HepG2 (cell line): ENCODE results near the gene TXNDC11. TPM values are rescaled to one million over a fixed set of nuclear protein-coding genes. Genes with fewer than 3 reads are reported as not detected.

Experiments used
- ATAC-seq: fragments of 200-7000 bp; cut with Tn5 transposase; 3 replicates; pipeline ENCODE4 v1.9.1; 2020; ENCODE audit warnings: mild to moderate bottlenecking, moderate library complexity
- BruUV-seq: library from RNA; stranded (reverse); fragments of 400-500 nt; replicated peaks from 2 replicates; lab custom pipeline; 2021; lab: Mats Ljungman, UMichigan
- CTCF ChIA-PET: fragments of 300-600 bp; formaldehyde crosslinking; extraction: SDS; loops from one replicate; lab custom pipeline; 2021; ENCODE audit warnings: low total read pairs, inconsistent platforms, low intra/inter-chr PET ratio; lab: Yijun Ruan, JAX
- POLR2A ChIA-PET: fragments of 350-600 bp; sonication (Branson Sonifier 250); formaldehyde crosslinking; loops from one replicate; lab custom pipeline; 2020; ENCODE audit warnings: antibody characterized with exemption, inconsistent platforms; lab: Yijun Ruan, JAX
- DNase-seq: peaks from one replicate; pipeline ENCODE4 v3.0.0-alpha.2; 2015; ENCODE audit warnings: low spot score
- FAIRE-seq: peaks from 3 replicates; lab custom pipeline; 2011; peaks lifted over from hg19 to GRCh38; lab: Jason Lieb, UNC
- H2AFZ ChIP-seq: one replicate; pipeline ENCODE4 v1.6.1; 2011; ENCODE audit warnings: low read length, inconsistent platforms
- H3K27ac ChIP-seq: fragments of 300-600 bp; 3 replicates; pipeline ENCODE4 v1.8.0; 2011; ENCODE audit warnings: mixed run types, mild to moderate bottlenecking, mixed read lengths, low read length, inconsistent platforms; ENCODE audit not compliant: insufficient read depth; ENCODE audit errors: extremely low read length
- H3K27me3 ChIP-seq, 2 experiments: fragments of 200-600 bp in 1 of 2; 2 replicates in 1 of 2; 3 replicates in 1 of 2; pipeline versions ENCODE4 v1.6.0 to v1.8.0; 2011; ENCODE audit warnings: low read length in 2 of 2, mild to moderate bottlenecking in 2 of 2, moderate library complexity in 2 of 2, inconsistent platforms in 1 of 2; ENCODE audit not compliant: insufficient read depth in 2 of 2, control insufficient read depth in 1 of 2
- H3K36me3 ChIP-seq, 2 experiments: fragments of 200-600 bp in 1 of 2; replicated peaks in 1 of 2; 2 replicates in 1 of 2; 3 replicates in 1 of 2; pipeline versions ENCODE4 v1.5.1 to v1.8.0; 2011; ENCODE audit warnings: low read length in 2 of 2, inconsistent platforms in 1 of 2; ENCODE audit not compliant: insufficient read depth in 2 of 2, control insufficient read depth in 1 of 2
- H3K4me1 ChIP-seq: 2 replicates; pipeline ENCODE4 v1.5.1; 2012; ENCODE audit warnings: low read length, inconsistent platforms; ENCODE audit not compliant: insufficient read depth
- H3K4me2 ChIP-seq: 2 replicates; pipeline ENCODE4 v1.6.0; 2011; ENCODE audit warnings: low read depth, low read length, inconsistent platforms
- H3K4me3 ChIP-seq, 3 experiments: fragments of 200-600 bp in 1 of 3; sonication (generic), shearing (Covaris generic) in 1 of 3; replicated peaks in 1 of 3; 2 replicates each; pipeline ENCODE4 v1.5.1; 2011 to 2016; ENCODE audit warnings: low read length in 3 of 3, inconsistent platforms in 2 of 3, low read depth in 2 of 3, mild to moderate bottlenecking in 2 of 3, control low read depth in 1 of 3, mixed read lengths in 1 of 3; ENCODE audit not compliant: insufficient read depth in 1 of 3
- H3K79me2 ChIP-seq: one replicate; pipeline ENCODE4 v1.6.1; 2011; ENCODE audit warnings: low read length, inconsistent platforms; ENCODE audit not compliant: insufficient read depth
- H3K9ac ChIP-seq: 2 replicates; pipeline ENCODE4 v1.6.0; 2011; ENCODE audit warnings: mild to moderate bottlenecking, low read depth, low read length, inconsistent platforms; ENCODE audit not compliant: insufficient read depth
- H3K9me3 ChIP-seq: 2 replicates; pipeline ENCODE4 v1.5.1; 2012; ENCODE audit warnings: mild to moderate bottlenecking, low read length
- H4K20me1 ChIP-seq: 2 replicates; pipeline ENCODE4 v1.6.0; 2011; ENCODE audit warnings: inconsistent platforms, mild to moderate bottlenecking, low read length, moderate library complexity; ENCODE audit not compliant: insufficient read depth
- ADNP ChIP-seq: sonication (generic); formaldehyde crosslinking; IDR thresholded peaks from 2 replicates; pipeline ENCODE4 v1.4.0; 2020; ENCODE audit warnings: missing genetic modification reagents
- ARID2 ChIP-seq: sonication (generic); formaldehyde crosslinking; IDR thresholded peaks from 2 replicates; pipeline ENCODE4 v1.8.1; 2022; ENCODE audit warnings: mild to moderate bottlenecking, missing genetic modification reagents, borderline replicate concordance
- BRCA1 ChIP-seq: sonication (generic); formaldehyde crosslinking; IDR thresholded peaks from 2 replicates; pipeline ENCODE4 v1.4.0; 2020; ENCODE audit warnings: missing genetic modification reagents
- CHD4 ChIP-seq: fragments of 200-600 bp; sonication (generic); IDR thresholded peaks from 2 replicates; pipeline ENCODE4 v1.7.0; 2017; ENCODE audit warnings: mild to moderate bottlenecking, low read length, borderline replicate concordance
- CSRNP1 ChIP-seq: sonication (generic); formaldehyde crosslinking; IDR thresholded peaks from 2 replicates; pipeline ENCODE4 v1.8.1; 2023; ENCODE audit warnings: mild to moderate bottlenecking, missing genetic modification reagents
- HCFC1 ChIP-seq: fragments of 150-350 bp; IDR thresholded peaks from 2 replicates; pipeline ENCODE4 v1.6.1; 2014; ENCODE audit warnings: low read depth, low read length
- RCOR2 ChIP-seq: IDR thresholded peaks from 2 replicates; pipeline ENCODE4 v1.6.1; 2016; ENCODE audit warnings: missing biosample characterization, missing genetic modification reagents
- SNAPC4 ChIP-seq: sonication (generic); formaldehyde crosslinking; IDR thresholded peaks from 2 replicates; pipeline ENCODE4 v1.4.0; 2020; ENCODE audit warnings: mild to moderate bottlenecking, missing genetic modification reagents
- SOX6 ChIP-seq, 2 experiments: fragments of 450-650 bp in 1 of 2; sonication (generic) in 1 of 2; formaldehyde crosslinking in 1 of 2; IDR thresholded peaks; 2 replicates each; pipeline versions ENCODE4 v1.4.0 to v1.6.1; 2017 to 2020; ENCODE audit warnings: antibody characterized with exemption in 1 of 2, mild to moderate bottlenecking in 1 of 2, missing genetic modification reagents in 1 of 2
- STAT5B ChIP-seq: sonication (generic); formaldehyde crosslinking; IDR thresholded peaks from 2 replicates; pipeline ENCODE4 v1.4.0; 2020; ENCODE audit warnings: missing genetic modification reagents
- TCF12 ChIP-seq, 2 experiments: fragments of 450-650 bp in 1 of 2; sonication (generic) in 1 of 2; formaldehyde crosslinking in 1 of 2; IDR thresholded peaks; 2 replicates each; pipeline versions ENCODE4 v1.6.1 to v1.8.0; 2017 to 2022; ENCODE audit warnings: antibody characterized with exemption in 1 of 2, mild to moderate bottlenecking in 1 of 2, missing genetic modification reagents in 1 of 2, moderate library complexity in 1 of 2
- ZNF629 ChIP-seq: sonication (generic); formaldehyde crosslinking; conservative IDR thresholded peaks from 2 replicates; pipeline ENCODE4 v1.5.0; 2020; ENCODE audit warnings: missing genetic modification reagents
- WGBS: methylation state at CpG from one replicate; pipeline ENCODE4 v1.1.6; 2017; ENCODE audit warnings: low lambda C conversion rate; 5-methylcytosine and 5-hydroxymethylcytosine counted together
- in situ Hi-C: cut with HindIII; loops from 2 replicates; pipeline ENCODE4 v1.10.0; 2017; ENCODE audit warnings: low pct_unique_long_range_greater_than_20kb; ENCODE audit not compliant: extremely low pct_ligation_motif_present
- intact Hi-C: fragments of 100-400 bp; cut with micrococcal nuclease; formaldehyde crosslinking; loops from one replicate; pipeline ENCODE4 v1.10.0; 2022; ENCODE audit not compliant: unreplicated experiment
- polyA plus RNA-seq, 8 experiments: library from polyadenylated mRNA; depleted of rRNA in 3 of 8; stranded (reverse) in 7 of 8; unstranded in 1 of 8; fragments of >200 nt; fragmentation: Illumina TruSeq in 4 of 8; extraction: Trizol in 4 of 8; gene quantifications; 2 replicates each; pipeline versions ENCODE4 v1.2.1 to v1.2.3, GENCODE V29; 2011 to 2016; ENCODE audit warnings: low read depth in 4 of 8, missing spikeins in 1 of 8, mixed read lengths in 1 of 8; ENCODE audit not compliant: insufficient read depth in 1 of 8
- total RNA-seq, 5 experiments: library from RNA; depleted of rRNA; stranded (reverse); fragments of >200 nt; fragmentation: Illumina TruSeq; extraction: Trizol; gene quantifications; 2 replicates each; pipeline ENCODE4 v1.2.3, GENCODE V29; 2016; ENCODE audit warnings: low read depth in 1 of 5
- TF ChIP-seq, protein P1 (sequence below): sonication (generic); formaldehyde crosslinking; IDR thresholded peaks from 2 replicates; pipeline ENCODE4 v1.4.0; 2020; ENCODE audit warnings: missing genetic modification reagents, borderline replicate concordance

Gene TXNDC11
- total and polyA plus RNA-seq, 2 of the 13 experiments (the other 11 are each of a cell fraction or from before 2014, with no cell fraction given) = 74.9 to 123 TPM

DNA sequence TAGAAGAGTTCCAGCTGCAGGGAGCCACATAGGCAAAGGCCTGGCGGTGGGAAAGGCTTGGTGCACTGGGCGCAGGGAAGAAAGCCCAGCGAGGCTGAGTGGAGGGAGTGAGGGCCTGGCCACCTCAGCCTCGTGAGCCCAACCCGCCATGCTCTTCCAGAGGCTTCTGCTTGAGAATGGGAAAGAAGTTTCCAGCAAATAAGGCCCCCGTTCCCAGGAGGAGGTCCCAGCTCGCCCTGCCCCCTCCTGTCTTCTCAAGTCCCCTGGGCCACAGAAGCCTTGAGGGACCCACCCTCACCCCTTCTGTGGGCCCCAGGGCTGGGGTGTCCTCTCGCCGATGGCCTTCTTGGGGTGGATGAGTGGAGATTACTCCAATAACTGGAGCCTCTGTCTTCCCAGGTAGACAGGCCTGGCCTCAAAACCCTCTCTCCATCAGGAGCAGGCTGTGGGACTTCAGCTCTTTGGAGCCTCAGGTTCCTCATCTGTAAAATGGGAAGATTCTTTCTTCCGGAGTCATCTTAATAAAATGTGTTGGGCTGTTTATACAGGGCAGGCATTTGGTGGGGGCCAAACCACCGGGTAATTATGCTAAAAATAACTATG, 75.3 kb downstream of the TXNDC11 start:
- peak overlapping the region in 1 of 3 experiments; percentile 67; a peak in 1 of 6 replicates for H3K4me3 ChIP-seq
- FAIRE-seq = no peak
- no peak overlapping the region for H3K27ac ChIP-seq
- H3K9me3 ChIP-seq = no peaks in the 10 kb centered on the region
- peaks cover 0 to 26% of the 10 kb centered on the region in 2 experiments; a peak in 3 of 5 replicates for H3K27me3 ChIP-seq
- 59% methylated on average over 11 of the region's 11 CpGs for WGBS
- intact Hi-C loops (no loop called here), in situ Hi-C loops (no loop called here)
- peak; percentile 9; the same call in 2 of the 3 replicates for ATAC-seq
- ChIA-PET POLR2A (no interaction called here), CTCF (interaction anchor here (1.5 kb wide), 1 partner anchor 135 kb away, joined by 5 read pairs; no protein-coding TSS in a partner anchor)
- peak overlapping the region; percentile 84; the same call in 1 of the 2 replicates for H3K4me2 ChIP-seq
- no peak for DNase-seq
- no peaks in the 10 kb centered on the region for H3K36me3 ChIP-seq
- H4K20me1 ChIP-seq = no peaks in the 10 kb centered on the region
- no peak overlapping the region for H2AFZ ChIP-seq
- H3K4me1 ChIP-seq = peaks cover 63% of the 10 kb centered on the region
- no peak overlapping the region for H3K9ac ChIP-seq
- no TSS peak for BruUV-seq
- no peaks in the 10 kb centered on the region for H3K79me2 ChIP-seq
- TF ChIP-seq ARID2 (CRISPR knock-in tag) (no peak), CSRNP1 (CRISPR knock-in tag) (no peak), STAT5B (CRISPR knock-in tag) (no peak), ADNP (CRISPR knock-in tag) (0 out of 2 replicates have a peak, but pooled peaks have one; percentile 39), SNAPC4 (CRISPR knock-in tag) (0 out of 2 replicates have a peak, but pooled peaks have one; percentile 21), RCOR2 (0 out of 2 replicates have a peak, but pooled peaks have one; percentile 9), HCFC1 (no peak), SOX6 (IDR thresholded peaks at IDR 0.05) (no peak), SOX6 (CRISPR knock-in tag; IDR thresholded peaks at IDR 0.05) (0 out of 2 replicates have a peak, but pooled peaks have one; percentile 10), CHD4 (peak; percentile 75; the same call in 1 of the 2 replicates), BRCA1 (CRISPR knock-in tag) (no peak), ZNF629 (CRISPR knock-in tag) (peak; percentile 92), TCF12 (IDR thresholded peaks at IDR 0.05) (no peak), TCF12 (CRISPR knock-in tag; IDR thresholded peaks at IDR 0.05) (0 out of 2 replicates have a peak, but pooled peaks have one; percentile 32)
- TF ChIP-seq, protein P1, sequence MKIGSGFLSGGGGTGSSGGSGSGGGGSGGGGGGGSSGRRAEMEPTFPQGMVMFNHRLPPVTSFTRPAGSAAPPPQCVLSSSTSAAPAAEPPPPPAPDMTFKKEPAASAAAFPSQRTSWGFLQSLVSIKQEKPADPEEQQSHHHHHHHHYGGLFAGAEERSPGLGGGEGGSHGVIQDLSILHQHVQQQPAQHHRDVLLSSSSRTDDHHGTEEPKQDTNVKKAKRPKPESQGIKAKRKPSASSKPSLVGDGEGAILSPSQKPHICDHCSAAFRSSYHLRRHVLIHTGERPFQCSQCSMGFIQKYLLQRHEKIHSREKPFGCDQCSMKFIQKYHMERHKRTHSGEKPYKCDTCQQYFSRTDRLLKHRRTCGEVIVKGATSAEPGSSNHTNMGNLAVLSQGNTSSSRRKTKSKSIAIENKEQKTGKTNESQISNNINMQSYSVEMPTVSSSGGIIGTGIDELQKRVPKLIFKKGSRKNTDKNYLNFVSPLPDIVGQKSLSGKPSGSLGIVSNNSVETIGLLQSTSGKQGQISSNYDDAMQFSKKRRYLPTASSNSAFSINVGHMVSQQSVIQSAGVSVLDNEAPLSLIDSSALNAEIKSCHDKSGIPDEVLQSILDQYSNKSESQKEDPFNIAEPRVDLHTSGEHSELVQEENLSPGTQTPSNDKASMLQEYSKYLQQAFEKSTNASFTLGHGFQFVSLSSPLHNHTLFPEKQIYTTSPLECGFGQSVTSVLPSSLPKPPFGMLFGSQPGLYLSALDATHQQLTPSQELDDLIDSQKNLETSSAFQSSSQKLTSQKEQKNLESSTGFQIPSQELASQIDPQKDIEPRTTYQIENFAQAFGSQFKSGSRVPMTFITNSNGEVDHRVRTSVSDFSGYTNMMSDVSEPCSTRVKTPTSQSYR (CRISPR knock-in tag) = no peak
